Activated CD4-positive, alpha-beta memory T cell treated with anti-CD3 and anti-CD28 coated beads for 36 hours (primary cell): ENCODE measurements around the gene IL4I1. TPM values are rescaled to one million over a fixed set of nuclear protein-coding genes. Genes with fewer than 3 reads are reported as not detected.
A peak's percentile ranks its signal among the peaks of the same experiment; 100 is the strongest.

Experiments
- CTCF ChIA-PET: fragments of 350-600 bp; sonication (Branson Sonifier 250); formaldehyde crosslinking; loops from one replicate; lab custom pipeline; 2021; ENCODE audit warnings: antibody characterized with exemption, inconsistent platforms; lab: Charles Lee
- POLR2A ChIA-PET: fragments of 350-600 bp; sonication (Branson Sonifier 250); formaldehyde crosslinking; loops from one replicate; lab custom pipeline; 2021; ENCODE audit warnings: antibody characterized with exemption; lab: Charles Lee
- DNase-seq: peaks from one replicate; pipeline ENCODE4 v3.0.0-alpha.2; 2020
- H3K27ac Mint-ChIP-seq: one replicate; pipeline ENCODE4 v1.8.0; 2021; ENCODE audit warnings: mixed read lengths
- H3K27me3 Mint-ChIP-seq: one replicate; pipeline ENCODE4 v1.8.0; 2021; ENCODE audit warnings: mixed read lengths
- H3K36me3 Mint-ChIP-seq: one replicate; pipeline ENCODE4 v1.8.0; 2021; ENCODE audit warnings: mixed read lengths
- H3K4me1 Mint-ChIP-seq: one replicate; pipeline ENCODE4 v1.8.0; 2021; ENCODE audit warnings: low read depth, mixed read lengths
- H3K4me3 Mint-ChIP-seq: one replicate; pipeline ENCODE4 v1.8.0; 2021; ENCODE audit warnings: mild to moderate bottlenecking, mixed read lengths
- H3K9me3 Mint-ChIP-seq: one replicate; pipeline ENCODE4 v1.8.0; 2021; ENCODE audit warnings: mixed read lengths
- intact Hi-C: fragments of 100-400 bp; cut with micrococcal nuclease; formaldehyde crosslinking; loops from one replicate; pipeline ENCODE4 v1.15.1; 2023
- total RNA-seq, 2 experiments: library from RNA; stranded (reverse); gene quantifications; one replicate each; pipeline ENCODE4 v1.2.3, GENCODE V29; 2021

Gene IL4I1
- total RNA-seq, 2 experiments from 2014 or later: 108 to 111 TPM

DNA sequence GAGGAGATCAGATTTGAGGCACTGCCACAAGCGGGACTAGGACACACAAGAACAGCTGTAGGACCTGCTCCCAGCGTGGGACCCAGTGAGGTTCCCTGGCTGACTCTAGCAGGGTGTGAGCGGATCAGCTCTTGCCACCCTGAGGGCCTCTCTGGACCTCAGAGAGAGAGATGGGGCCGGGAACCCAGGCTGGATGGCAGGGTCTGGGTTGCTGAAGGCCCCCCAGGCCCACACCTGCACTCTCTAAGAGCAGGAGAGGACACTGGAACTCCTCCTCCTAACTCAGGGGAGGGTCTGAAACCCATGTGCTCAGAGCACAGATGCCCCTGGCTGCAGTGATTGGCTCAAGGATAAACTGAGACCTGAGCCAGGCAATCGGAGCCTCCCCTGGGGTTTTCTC lies 13.5 kb upstream of the IL4I1 start:
- H3K27me3 Mint-ChIP-seq: no peaks in the 10 kb centered on the region
- intact Hi-C loops: loop anchor here (2.0 kb wide), 1 partner anchor 19 kb away; the partner anchor contains the start of genes ATF5 and NUP62
- H3K27ac Mint-ChIP-seq: peak overlapping the region; percentile 97
- H3K4me1 Mint-ChIP-seq: peaks cover 81% of the 10 kb centered on the region
- POLR2A ChIA-PET: interaction anchor here (0.6 to 3.6 kb wide), 2 partner anchors 15 to 799 kb away, joined by 3 to 77 read pairs; partner anchors contain the start of gene IL4I1
- H3K36me3 Mint-ChIP-seq: peaks cover 78% of the 10 kb centered on the region
- DNase-seq: no peak
- H3K4me3 Mint-ChIP-seq: no peak overlapping the region
- H3K9me3 Mint-ChIP-seq: no peaks in the 10 kb centered on the region
- CTCF ChIA-PET: interaction anchor here (0.7 to 3.7 kb wide), 2 partner anchors 20 to 28 kb away, joined by 3 to 11 read pairs; no protein-coding TSS in a partner anchor

DNA sequence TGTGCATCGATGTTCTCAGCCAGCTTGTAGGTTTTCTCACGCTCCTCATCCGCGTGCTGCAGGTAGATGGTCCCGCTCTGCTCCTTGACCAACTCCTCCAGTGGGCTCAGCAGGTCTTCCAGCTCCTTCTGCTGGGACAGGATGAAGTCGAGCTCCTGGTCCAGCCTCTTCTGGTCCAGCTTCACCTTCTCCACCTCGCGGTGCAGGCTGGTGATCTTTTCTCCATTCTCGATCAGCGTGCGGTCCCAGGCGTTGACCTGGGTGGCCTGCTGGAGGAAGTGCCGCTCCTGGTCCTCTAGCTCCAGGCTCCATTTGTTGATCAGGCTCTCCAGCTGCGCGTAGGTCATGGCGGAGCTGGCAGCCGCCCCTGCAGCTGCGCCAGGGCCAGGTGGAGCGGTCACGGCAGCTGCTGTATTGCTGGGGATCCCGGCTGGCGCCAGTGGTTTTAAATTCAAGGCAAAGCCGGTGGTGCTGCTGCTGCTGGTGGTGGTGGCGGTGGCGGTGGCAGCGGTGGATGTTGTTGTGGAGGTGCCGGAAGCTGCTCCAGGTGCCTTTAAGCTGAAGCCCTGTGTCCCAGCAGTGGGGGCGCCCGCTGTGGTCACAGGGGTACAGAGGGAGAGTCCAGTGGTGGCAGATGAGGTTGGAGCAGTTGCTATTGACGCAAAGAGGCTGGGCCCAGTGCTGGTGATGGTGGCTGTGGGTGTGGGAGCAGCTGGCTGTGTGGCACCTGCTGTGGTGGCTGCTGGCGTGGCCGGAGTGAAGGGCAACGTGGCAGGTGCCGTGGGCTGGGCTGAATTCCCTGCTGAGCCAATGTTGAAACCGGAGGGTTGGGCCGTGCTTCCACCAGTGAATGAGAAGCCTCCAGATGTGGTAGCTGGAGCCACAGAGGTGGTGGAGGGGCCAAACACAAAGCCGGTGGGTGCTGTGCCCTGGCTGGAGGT lies 12.1 kb upstream of the IL4I1 start:
- POLR2A ChIA-PET: interaction anchor here (1.0 to 1.9 kb wide), 3 partner anchors 11 to 19 kb away, joined by 4 to 7 read pairs (median 5); no protein-coding TSS in a partner anchor
- intact Hi-C loops: no loop called here
- Mint-ChIP-seq H3K27ac (peak overlapping the region; percentile 72), H3K9me3 (no peaks in the 10 kb centered on the region), H3K27me3 (no peaks in the 10 kb centered on the region), H3K4me1 (peaks cover 78% of the 10 kb centered on the region), H3K4me3 (no peak overlapping the region), H3K36me3 (peaks cover 66% of the 10 kb centered on the region)
- no peak for DNase-seq
- CTCF ChIA-PET: interaction anchor here (0.6 kb wide), 1 partner anchor 62 kb away, joined by 3 read pairs; no protein-coding TSS in a partner anchor

DNA sequence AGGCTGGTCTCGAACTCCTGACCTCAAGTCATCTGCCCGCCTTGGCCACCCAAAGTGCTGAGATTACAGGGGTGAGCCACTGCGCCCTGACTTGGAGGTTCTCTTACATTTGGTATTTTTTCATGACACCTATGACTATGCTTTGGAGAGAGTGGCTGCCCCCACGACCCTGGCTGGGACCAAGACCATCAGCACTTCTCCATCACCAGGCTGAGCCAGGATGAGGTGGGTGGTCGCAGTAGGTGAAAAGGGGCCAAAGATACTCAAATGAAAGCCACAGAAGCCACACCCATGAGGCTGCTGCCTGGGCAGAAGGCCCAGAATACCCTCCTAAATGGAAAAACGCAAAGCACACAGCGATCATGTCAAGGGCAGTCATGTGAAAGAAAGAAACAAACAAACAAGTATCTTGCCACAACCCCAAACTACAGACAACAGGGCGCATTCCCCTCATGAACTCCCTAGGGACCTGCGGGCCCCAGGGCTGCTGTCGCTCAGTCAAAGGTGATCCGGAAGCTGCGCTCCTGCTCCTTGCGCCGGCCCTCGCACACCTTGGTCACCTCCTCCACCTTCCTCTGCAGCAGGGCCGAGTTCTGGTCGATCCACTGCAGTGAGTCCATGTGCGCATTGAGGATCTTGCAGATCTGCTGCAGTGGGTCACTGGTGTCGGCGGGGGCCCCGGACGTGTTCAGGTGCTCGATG lies 11.2 kb upstream of the IL4I1 start:
- Mint-ChIP-seq H3K27me3 (no peaks in the 10 kb centered on the region), H3K4me1 (peaks cover 76% of the 10 kb centered on the region), H3K36me3 (peaks cover 58% of the 10 kb centered on the region), H3K4me3 (no peak overlapping the region), H3K27ac (peak overlapping the region; percentile 72), H3K9me3 (no peaks in the 10 kb centered on the region)
- DNase-seq: peak; percentile 22
- ChIA-PET CTCF (interaction anchor here (0.6 kb wide), 1 partner anchor 61 kb away, joined by 3 read pairs; no protein-coding TSS in a partner anchor), POLR2A (interaction anchor here (1.5 to 1.9 kb wide), 3 partner anchors 10 to 20 kb away, joined by 4 to 7 read pairs (median 5); no protein-coding TSS in a partner anchor)
- intact Hi-C loops: no loop called here

DNA sequence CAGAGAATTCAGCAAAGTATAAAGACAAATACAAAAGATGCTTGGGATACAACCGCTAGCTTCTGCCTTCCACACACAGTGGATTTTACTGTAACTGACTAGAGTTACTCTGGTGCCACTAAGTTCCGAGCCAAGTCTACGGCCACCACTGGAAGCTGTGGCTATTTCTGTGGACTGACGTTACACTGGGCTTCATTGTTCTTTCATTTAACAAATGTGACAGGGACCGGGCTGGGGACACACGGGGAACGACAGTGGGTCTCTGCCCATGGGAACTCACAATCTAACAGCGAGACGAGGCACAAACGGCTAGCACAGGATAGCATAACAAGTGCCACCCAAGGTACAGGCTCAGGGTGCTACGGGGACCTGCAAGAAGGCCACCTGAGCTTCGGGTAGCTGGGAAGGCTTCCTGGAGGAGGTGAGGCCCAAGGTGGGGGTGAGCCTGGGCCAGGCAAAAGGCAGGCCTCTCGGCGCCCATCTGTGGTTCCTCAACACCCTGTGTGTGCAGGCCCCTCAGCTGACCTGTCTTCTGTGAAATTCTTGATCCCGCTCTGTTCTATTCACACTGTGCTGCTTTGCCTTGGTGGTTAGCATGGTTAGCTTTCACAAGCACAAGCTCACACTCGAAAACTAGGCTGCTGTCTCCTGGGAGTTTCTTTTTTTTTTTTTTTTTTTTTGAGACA lies 10.3 kb upstream of the IL4I1 start:
- CTCF ChIA-PET: no interaction called here
- POLR2A ChIA-PET: interaction anchor here (0.8 to 1.9 kb wide), 3 partner anchors 9 to 21 kb away, joined by 3 to 5 read pairs (median 4); no protein-coding TSS in a partner anchor
- peak overlapping the region; percentile 72 for H3K27ac Mint-ChIP-seq
- peaks cover 52% of the 10 kb centered on the region for H3K36me3 Mint-ChIP-seq
- peaks cover 69% of the 10 kb centered on the region for H3K4me1 Mint-ChIP-seq
- H3K27me3 Mint-ChIP-seq: no peaks in the 10 kb centered on the region
- H3K9me3 Mint-ChIP-seq: no peaks in the 10 kb centered on the region
- intact Hi-C loops: no loop called here
- no peak for DNase-seq
- no peak overlapping the region for H3K4me3 Mint-ChIP-seq

DNA sequence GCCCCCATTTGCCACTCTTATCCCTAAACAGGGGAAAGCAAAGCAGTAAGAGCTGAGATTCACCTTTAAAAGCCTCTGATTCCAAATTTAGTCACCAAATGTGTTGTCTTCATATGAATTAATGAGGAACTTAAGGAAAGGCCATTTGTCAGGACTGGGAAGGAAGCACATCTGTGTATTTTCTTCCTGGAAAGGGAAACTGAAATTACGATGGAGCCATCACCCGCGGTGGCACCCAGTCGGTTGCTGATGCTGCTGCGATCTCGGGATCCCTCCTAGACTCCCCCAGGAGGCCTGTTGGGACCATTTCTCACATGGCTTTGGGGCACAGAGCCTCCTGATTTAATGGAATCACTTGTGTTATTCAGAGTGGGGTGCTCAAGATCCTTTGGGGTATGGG lies 7.4 kb upstream of the IL4I1 start:
- Mint-ChIP-seq H3K27ac (peak overlapping the region; percentile 49), H3K27me3 (no peaks in the 10 kb centered on the region), H3K4me3 (no peak overlapping the region), H3K9me3 (no peaks in the 10 kb centered on the region), H3K36me3 (peaks cover 33% of the 10 kb centered on the region), H3K4me1 (peaks cover 49% of the 10 kb centered on the region)
- intact Hi-C loops: no loop called here
- DNase-seq: no peak
- ChIA-PET POLR2A (no interaction called here), CTCF (no interaction called here)

DNA sequence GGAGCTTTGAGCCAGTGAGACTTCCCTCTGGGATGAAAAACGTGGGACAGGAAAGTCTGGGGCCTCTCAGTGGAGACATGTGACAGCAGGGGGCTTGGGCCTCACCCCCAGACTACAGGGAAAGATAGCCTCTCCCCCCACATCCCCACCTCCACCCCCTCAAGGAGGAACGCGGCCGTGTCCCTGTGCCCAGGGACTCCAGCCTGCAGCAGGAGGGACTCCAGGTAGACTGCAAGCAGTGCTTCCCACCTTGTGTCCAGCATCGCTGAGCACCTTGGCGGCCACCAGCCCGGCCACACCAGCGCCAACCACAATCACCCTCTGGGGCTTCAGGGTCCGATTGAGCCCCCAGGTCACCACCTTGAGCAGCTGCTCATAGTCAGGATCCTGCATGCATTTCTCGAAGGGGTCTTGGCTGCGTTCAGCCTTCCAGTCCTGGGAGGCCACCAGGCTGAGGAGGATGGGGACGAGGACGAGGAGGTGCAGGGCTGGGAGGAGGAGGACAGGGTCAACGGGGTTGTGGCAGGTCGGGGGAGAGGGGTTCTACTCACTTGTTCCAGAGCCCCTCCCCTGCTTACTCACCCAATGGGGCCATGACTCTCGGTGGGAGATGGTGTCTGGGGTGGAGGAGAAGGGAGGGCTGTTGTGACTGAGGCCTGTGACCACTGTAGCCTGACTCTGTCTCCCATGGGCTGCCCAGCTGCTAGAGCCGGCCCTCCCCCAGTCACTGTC lies 955 bp downstream of the IL4I1 start:
- H3K9me3 Mint-ChIP-seq: no peaks in the 10 kb centered on the region
- peaks cover 71% of the 10 kb centered on the region for H3K4me1 Mint-ChIP-seq
- peak overlapping the region; percentile 87 for H3K4me3 Mint-ChIP-seq
- intact Hi-C loops: loop anchor here (2.0 kb wide), 1 partner anchor 45 kb away; the partner anchor contains the start of gene PTOV1
- H3K27ac Mint-ChIP-seq: peak overlapping the region; percentile 100
- POLR2A ChIA-PET: interaction anchor here (0.6 to 7.2 kb wide), 7 partner anchors 13 to 1430 kb away, joined by 5 to 77 read pairs (median 7); partner anchors contain the start of genes AKT1S1, ATF5, NUP62 and TBC1D17
- H3K27me3 Mint-ChIP-seq: no peaks in the 10 kb centered on the region
- peak; percentile 83 for DNase-seq
- CTCF ChIA-PET: interaction anchor here (1.3 to 2.8 kb wide), 2 partner anchors 16 to 26 kb away, joined by 3 to 15 read pairs; no protein-coding TSS in a partner anchor
- H3K36me3 Mint-ChIP-seq: peaks cover 43% of the 10 kb centered on the region

DNA sequence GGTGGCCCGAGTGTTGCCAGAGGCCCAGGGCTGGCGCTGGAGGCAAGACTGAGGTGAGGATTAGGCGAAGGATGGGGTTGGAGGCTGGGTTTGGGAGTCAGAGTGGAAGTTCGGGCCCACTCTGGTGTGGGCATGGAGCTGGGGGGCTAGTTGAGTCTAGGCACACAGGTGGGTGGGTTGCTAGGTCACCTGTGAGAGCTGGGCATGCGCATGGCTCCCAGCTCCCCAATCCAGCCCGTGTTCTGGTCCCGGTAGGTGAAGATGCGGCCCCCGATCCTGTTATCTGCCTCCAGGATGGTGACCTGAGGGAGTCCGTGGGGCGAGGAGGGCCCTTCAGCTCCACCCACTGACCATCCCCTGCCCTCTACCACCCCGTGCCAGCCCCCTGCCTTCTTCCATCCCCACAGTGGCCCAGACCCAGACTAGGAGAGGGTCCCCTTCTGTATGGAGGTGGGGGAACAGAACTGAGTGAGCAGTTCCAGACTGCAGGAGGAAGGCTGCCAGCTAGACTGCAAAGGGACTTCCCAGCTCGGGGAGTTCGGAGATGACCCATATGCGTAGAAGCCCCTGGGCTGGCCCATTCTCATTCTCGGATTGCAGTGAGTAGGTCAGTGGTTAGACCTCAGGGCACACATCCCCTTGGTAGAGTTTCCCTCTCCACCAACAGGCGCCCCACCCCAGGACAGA lies 1.7 kb downstream of the IL4I1 start:
- Mint-ChIP-seq H3K4me3 (peak overlapping the region; percentile 87), H3K36me3 (peaks cover 47% of the 10 kb centered on the region), H3K27ac (peak overlapping the region; percentile 100), H3K27me3 (no peaks in the 10 kb centered on the region), H3K9me3 (no peaks in the 10 kb centered on the region), H3K4me1 (peaks cover 75% of the 10 kb centered on the region)
- POLR2A ChIA-PET: interaction anchor here (0.6 to 7.2 kb wide), 7 partner anchors 13 to 1430 kb away, joined by 3 to 77 read pairs (median 7); partner anchors contain the start of genes AKT1S1, ALDH16A1, ATF5 and NUP62
- DNase-seq: peak; percentile 87
- CTCF ChIA-PET: interaction anchor here (1.2 to 2.8 kb wide), 4 partner anchors 16 to 90 kb away, joined by 3 to 15 read pairs (median 5); no protein-coding TSS in a partner anchor
- intact Hi-C loops: no loop called here

DNA sequence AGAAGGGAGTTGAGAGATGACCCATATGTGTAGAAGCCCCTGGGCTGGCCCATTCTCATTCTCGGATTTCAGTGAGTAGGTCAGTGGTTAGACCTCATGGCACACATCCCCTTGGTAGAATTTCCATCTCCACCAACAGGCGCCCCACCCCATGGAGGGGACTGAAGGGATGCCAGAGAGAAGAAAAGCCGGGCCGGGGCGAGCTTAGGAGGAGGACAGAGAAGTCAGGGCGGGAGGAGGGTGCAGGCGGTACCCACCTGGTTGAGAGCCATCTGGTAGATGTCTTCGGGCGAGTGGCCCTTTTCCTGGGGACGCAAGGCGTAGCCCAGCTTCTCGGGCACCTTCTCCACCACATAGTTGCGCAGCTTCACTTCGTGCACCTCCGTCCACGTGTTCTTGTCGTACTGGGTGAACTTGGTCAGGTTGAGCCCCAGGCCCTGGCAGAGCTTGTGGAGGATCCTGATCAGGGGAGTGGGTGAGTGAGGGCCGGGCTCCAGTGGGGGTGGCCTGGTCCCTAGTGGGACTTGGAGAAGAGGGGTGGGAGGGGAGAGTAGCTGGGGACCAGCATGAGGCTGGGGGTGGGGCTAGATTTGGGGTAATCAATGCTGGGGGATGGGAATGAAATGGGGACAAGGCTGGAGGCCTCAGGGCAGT lies 2.5 kb downstream of the IL4I1 start:
- intact Hi-C loops: no loop called here
- peak; percentile 49 for DNase-seq
- Mint-ChIP-seq H3K36me3 (peaks cover 55% of the 10 kb centered on the region), H3K9me3 (no peaks in the 10 kb centered on the region), H3K4me1 (peaks cover 78% of the 10 kb centered on the region), H3K4me3 (peak overlapping the region; percentile 87), H3K27ac (peak overlapping the region; percentile 100), H3K27me3 (no peaks in the 10 kb centered on the region)
- ChIA-PET CTCF (interaction anchor here (1.2 to 2.8 kb wide), 3 partner anchors 17 to 90 kb away, joined by 4 to 15 read pairs (median 6); no protein-coding TSS in a partner anchor), POLR2A (interaction anchor here (1.0 to 7.2 kb wide), 5 partner anchors 12 to 441 kb away, joined by 3 to 77 read pairs (median 7); partner anchors contain the start of genes ALDH16A1, ATF5 and NUP62)

DNA sequence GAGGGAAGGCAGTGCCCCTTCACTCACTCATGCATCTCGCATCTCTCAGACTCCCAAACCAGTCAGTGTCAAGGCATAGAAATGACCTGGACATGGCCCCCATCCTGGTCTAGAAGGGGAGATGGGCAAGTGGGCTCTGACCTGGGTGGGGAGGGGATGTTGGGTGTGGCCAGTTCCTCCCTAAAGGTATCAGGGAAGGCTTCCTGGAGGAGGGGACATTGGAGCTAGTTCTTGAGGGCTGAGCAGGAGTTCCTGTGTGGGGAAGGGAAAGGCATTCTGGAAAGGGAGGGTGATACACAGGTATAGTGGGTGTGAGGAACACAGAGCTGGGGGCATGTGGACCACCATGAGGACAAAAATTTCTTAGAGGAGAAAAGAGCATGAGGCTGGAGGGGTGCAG lies 4.0 kb downstream of the IL4I1 start:
- H3K36me3 Mint-ChIP-seq: peaks cover 63% of the 10 kb centered on the region
- CTCF ChIA-PET: no interaction called here
- H3K4me1 Mint-ChIP-seq: peaks cover 75% of the 10 kb centered on the region
- intact Hi-C loops: no loop called here
- peak overlapping the region; percentile 70 for H3K27ac Mint-ChIP-seq
- H3K4me3 Mint-ChIP-seq: peak overlapping the region; percentile 52
- no peak for DNase-seq
- POLR2A ChIA-PET: interaction anchor here (5.9 to 7.2 kb wide), 2 partner anchors 19 to 36 kb away, joined by 62 to 77 read pairs; partner anchors contain the start of genes ATF5 and NUP62
- H3K27me3 Mint-ChIP-seq: no peaks in the 10 kb centered on the region
- H3K9me3 Mint-ChIP-seq: no peaks in the 10 kb centered on the region
